Glomerular endothelial cell (primary cell): Measurements from ENCODE around the gene CXXC5. TPM values are rescaled to one million over a fixed set of nuclear protein-coding genes. Genes with fewer than 3 reads are reported as not detected.

Experiments used
- DNase-seq: peaks from one replicate; pipeline ENCODE4 v3.0.0-alpha.2; 2011; ENCODE audit warnings: low read depth, low spot score; ENCODE audit errors: extremely low read depth
- total RNA-seq: library from RNA; depleted of rRNA; stranded (reverse); fragments of >200 nt; gene quantifications from 2 replicates; pipeline ENCODE4 v1.2.3, GENCODE V29; 2015

The CXXC5 gene
- total RNA-seq, 1 donor from 2014 or later, result 20.8 TPM

GRCh38 chr5:139664086-139664693 is 16.0 kb downstream of the CXXC5 start:
- DNase-seq, result no peak

GRCh38 chr5:139664727-139665351 is 16.7 kb downstream of the CXXC5 start:
- DNase-seq, result no peak

GRCh38 chr5:139665626-139666025 is 17.5 kb downstream of the CXXC5 start:
- no peak for DNase-seq

- no peak for DNase-seq
Observed at GRCh38 chr5:139666551-139666950, 18.4 kb downstream of the CXXC5 start.

GRCh38 chr5:139667001-139667729 is 19.0 kb downstream of the CXXC5 start:
- no peak for DNase-seq

GRCh38 chr5:139667730-139668063 is 19.5 kb downstream of the CXXC5 start:
- no peak for DNase-seq

- no peak for DNase-seq
Observed at GRCh38 chr5:139668064-139668880, 20.1 kb downstream of the CXXC5 start.

- DNase-seq, result no peak
Observed at GRCh38 chr5:139668924-139669661, 20.9 kb downstream of the CXXC5 start.

- DNase-seq, result no peak
Observed at GRCh38 chr5:139669662-139670368, 21.7 kb downstream of the CXXC5 start.

GRCh38 chr5:139670369-139671095 is 22.4 kb downstream of the CXXC5 start:
- no peak for DNase-seq

GRCh38 chr5:139671096-139671841 is 23.1 kb downstream of the CXXC5 start:
- no peak for DNase-seq

- DNase-seq, result no peak
Observed at GRCh38 chr5:139675213-139675612, 27.1 kb downstream of the CXXC5 start.

- no peak for DNase-seq
Observed at GRCh38 chr5:139675825-139676224, 27.7 kb downstream of the CXXC5 start.

GRCh38 chr5:139676406-139676805 is 28.3 kb downstream of the CXXC5 start:
- DNase-seq, result no peak

- DNase-seq, result no peak
Observed at GRCh38 chr5:139676951-139677735, 29.0 kb downstream of the CXXC5 start.

GRCh38 chr5:139677736-139678613 is 29.8 kb downstream of the CXXC5 start:
- no peak for DNase-seq
